Endodermal cell (in vitro differentiated cells): ENCODE data around the gene UCP2. TPM values are rescaled to one million over a fixed set of nuclear protein-coding genes. Genes with fewer than 3 reads are reported as not detected.
"Not testable (repeated sequence)": the region's sequence is repeated elsewhere in the genome, so short reads cannot be mapped to it uniquely, and the experiment has no call there.

Source experiments
- DNase-seq: peaks from one replicate; pipeline ENCODE4 v3.0.0-alpha.2; 2017
- H3K27ac ChIP-seq: 2 replicates; pipeline ENCODE4 v1.5.1; 2013; ENCODE audit warnings: mild to moderate bottlenecking, low read depth, low read length, moderate library complexity
- H3K27me3 ChIP-seq: 2 replicates; pipeline ENCODE4 v1.6.1; 2013; ENCODE audit warnings: mild to moderate bottlenecking, low read length, moderate library complexity; ENCODE audit not compliant: insufficient read depth, control insufficient read depth, poor library complexity, severe bottlenecking
- H3K36me3 ChIP-seq: 2 replicates; pipeline ENCODE4 v1.7.0; 2013; ENCODE audit warnings: mild to moderate bottlenecking, low read length, moderate library complexity; ENCODE audit not compliant: control insufficient read depth, insufficient read depth
- H3K4me1 ChIP-seq: one replicate; pipeline ENCODE4 v1.7.0; 2013; ENCODE audit warnings: low read length; ENCODE audit not compliant: control insufficient read depth, insufficient read depth
- H3K4me3 ChIP-seq: 2 replicates; pipeline ENCODE4 v1.5.1; 2013; ENCODE audit warnings: mild to moderate bottlenecking, low read length, moderate library complexity
- H3K9ac ChIP-seq: 2 replicates; pipeline ENCODE4 v1.6.1; 2013; ENCODE audit warnings: mild to moderate bottlenecking, low read length, moderate library complexity; ENCODE audit not compliant: poor library complexity, severe bottlenecking; ENCODE audit errors: extremely low read depth
- H3K9me3 ChIP-seq: 2 replicates; pipeline ENCODE4 v1.6.1; 2013; ENCODE audit warnings: mild to moderate bottlenecking, low read length, moderate library complexity; ENCODE audit not compliant: control insufficient read depth
- H3K27ac Mint-ChIP-seq: 2 replicates; pipeline ENCODE4 v1.8.0; 2020; ENCODE audit warnings: mixed read lengths
- H3K27me3 Mint-ChIP-seq: 2 replicates; pipeline ENCODE4 v1.8.0; 2021; ENCODE audit warnings: mild to moderate bottlenecking, mixed read lengths; ENCODE audit not compliant: insufficient read depth
- H3K36me3 Mint-ChIP-seq: 2 replicates; pipeline ENCODE4 v1.8.0; 2020; ENCODE audit warnings: low read depth, mixed read lengths
- H3K4me1 Mint-ChIP-seq: 2 replicates; pipeline ENCODE4 v1.8.0; 2020; ENCODE audit warnings: mixed read lengths
- H3K4me3 Mint-ChIP-seq: 2 replicates; pipeline ENCODE4 v1.8.0; 2020; ENCODE audit warnings: mild to moderate bottlenecking, moderate library complexity, mixed read lengths
- H3K9me3 Mint-ChIP-seq: 2 replicates; pipeline ENCODE4 v1.8.0; 2020; ENCODE audit warnings: mild to moderate bottlenecking, mixed read lengths
- WGBS, 2 experiments: methylation state at CpG; one replicate each; pipeline versions ENCODE4 v1.1.5 to v1.1.7; 2013; ENCODE audit warnings: missing lambda C conversion rate in 2 of 2, mixed read lengths in 1 of 2; ENCODE audit not compliant: insufficient coverage in 1 of 2, insufficient read length in 1 of 2; 5-methylcytosine and 5-hydroxymethylcytosine counted together
- total RNA-seq, 2 donors: library from RNA; stranded (reverse); fragmentation: NEBNext Ultra II Directional in 1 of 2; extraction: Animal tissue kit (Norgen Biotek cat#: 25700) in 1 of 2; gene quantifications; 2 replicates in 1 of 2; 3 replicates in 1 of 2; pipeline ENCODE4 v1.2.1, GENCODE V29; 2021
- TF ChIP-seq, protein P1 (sequence below): fragments of 200-600 bp; sonication (generic); conservative IDR thresholded peaks from 2 replicates; pipeline ENCODE4 v1.5.0; 2021; ENCODE audit warnings: antibody characterized with exemption, mild to moderate bottlenecking

The UCP2 gene
- total RNA-seq, 2 donors from 2014 or later, result 140 to 202 TPM

DNA sequence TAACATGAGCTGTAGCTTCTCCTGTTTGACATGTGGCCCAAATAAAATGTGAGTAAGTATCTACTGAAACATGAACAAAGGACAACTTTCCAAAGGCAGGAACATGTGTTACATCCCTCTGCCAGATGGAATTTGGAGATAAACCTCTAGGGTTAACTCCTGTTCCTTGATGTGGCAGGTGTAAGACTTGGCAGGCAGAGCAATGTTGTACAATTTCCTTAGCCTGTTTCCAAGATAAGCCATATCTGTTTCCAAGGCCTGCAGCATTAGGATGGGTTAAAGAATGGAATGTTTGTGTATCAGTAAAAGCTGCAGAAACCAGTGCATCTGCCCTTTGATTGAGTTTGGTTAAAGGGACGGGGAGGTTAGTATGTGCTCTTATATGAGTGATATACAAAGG lies 40.6 kb downstream of the UCP2 start:
- Histone ChIP-seq H3K4me3 (no peak overlapping the region), H3K36me3 (no peaks in the 10 kb centered on the region), H3K4me1 (no peaks in the 10 kb centered on the region), H3K27me3 (no peaks in the 10 kb centered on the region), H3K9ac (no peak overlapping the region), H3K9me3 (peaks cover 50% of the 10 kb centered on the region), H3K27ac (no peak overlapping the region)
- H3K9me3 Mint-ChIP-seq, result peaks cover 70% of the 10 kb centered on the region
- DNase-seq, result no peak
- H3K27me3 Mint-ChIP-seq, result peaks cover 8% of the 10 kb centered on the region
- no peaks in the 10 kb centered on the region for H3K4me1 Mint-ChIP-seq
- 91 to 100% methylated on average over 1 of the region's 1 CpG for WGBS, 2 experiments
- H3K27ac Mint-ChIP-seq, result no peak overlapping the region
- peaks cover 19% of the 10 kb centered on the region for H3K36me3 Mint-ChIP-seq
- H3K4me3 Mint-ChIP-seq, result no peak overlapping the region
- TF ChIP-seq, protein P1, sequence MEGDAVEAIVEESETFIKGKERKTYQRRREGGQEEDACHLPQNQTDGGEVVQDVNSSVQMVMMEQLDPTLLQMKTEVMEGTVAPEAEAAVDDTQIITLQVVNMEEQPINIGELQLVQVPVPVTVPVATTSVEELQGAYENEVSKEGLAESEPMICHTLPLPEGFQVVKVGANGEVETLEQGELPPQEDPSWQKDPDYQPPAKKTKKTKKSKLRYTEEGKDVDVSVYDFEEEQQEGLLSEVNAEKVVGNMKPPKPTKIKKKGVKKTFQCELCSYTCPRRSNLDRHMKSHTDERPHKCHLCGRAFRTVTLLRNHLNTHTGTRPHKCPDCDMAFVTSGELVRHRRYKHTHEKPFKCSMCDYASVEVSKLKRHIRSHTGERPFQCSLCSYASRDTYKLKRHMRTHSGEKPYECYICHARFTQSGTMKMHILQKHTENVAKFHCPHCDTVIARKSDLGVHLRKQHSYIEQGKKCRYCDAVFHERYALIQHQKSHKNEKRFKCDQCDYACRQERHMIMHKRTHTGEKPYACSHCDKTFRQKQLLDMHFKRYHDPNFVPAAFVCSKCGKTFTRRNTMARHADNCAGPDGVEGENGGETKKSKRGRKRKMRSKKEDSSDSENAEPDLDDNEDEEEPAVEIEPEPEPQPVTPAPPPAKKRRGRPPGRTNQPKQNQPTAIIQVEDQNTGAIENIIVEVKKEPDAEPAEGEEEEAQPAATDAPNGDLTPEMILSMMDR, result no peak

DNA sequence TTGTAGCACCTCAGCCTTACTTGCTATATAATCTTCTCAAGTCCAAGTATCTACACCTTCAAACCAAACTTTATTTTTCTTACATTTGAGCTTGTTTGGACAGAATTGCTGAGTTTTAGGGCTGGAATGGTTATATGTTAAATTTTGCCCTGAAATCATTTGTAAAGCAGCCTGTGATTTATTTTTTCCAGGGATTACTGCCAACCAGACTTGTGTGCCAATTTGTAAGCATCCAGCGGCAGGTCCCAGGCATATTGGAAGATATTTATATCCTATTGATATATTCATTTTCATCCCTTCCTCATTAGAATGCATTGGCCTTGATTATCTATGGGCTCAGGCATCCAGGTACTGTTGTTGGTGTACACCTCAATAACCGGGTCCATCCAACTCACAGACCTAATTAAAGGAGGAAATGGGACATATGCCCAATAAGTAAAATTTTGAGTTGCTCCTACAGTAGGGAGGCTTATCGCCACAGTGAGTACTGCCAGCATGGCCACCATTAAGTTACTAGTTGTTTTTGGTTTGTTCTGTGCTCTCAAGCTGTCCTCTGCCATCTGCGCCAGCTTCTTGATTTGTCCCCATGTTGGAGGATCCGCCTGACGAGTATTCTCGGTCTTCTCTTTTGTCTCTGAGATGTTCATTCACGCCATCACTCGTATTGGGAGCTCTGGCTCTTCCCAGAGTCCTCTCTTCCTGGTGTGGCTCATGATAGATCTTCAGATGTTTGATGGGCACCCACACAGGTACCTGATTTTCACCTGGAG lies 41.7 kb downstream of the UCP2 start:
- H3K9ac ChIP-seq, result no peak overlapping the region
- H3K4me3 Mint-ChIP-seq, result no peak overlapping the region
- H3K36me3 Mint-ChIP-seq, result peaks cover 20% of the 10 kb centered on the region
- 95 to 97% methylated on average over 7 to 9 of the region's 9 CpGs for WGBS, 2 experiments
- H3K4me3 ChIP-seq, result no peak overlapping the region
- TF ChIP-seq, protein P1, result no peak
- DNase-seq, result no peak
- H3K27ac Mint-ChIP-seq, result no peak overlapping the region
- peaks cover 5% of the 10 kb centered on the region for H3K27me3 Mint-ChIP-seq
- no peaks in the 10 kb centered on the region for H3K27me3 ChIP-seq
- no peaks in the 10 kb centered on the region for H3K4me1 Mint-ChIP-seq
- no peaks in the 10 kb centered on the region for H3K4me1 ChIP-seq
- peaks cover 43% of the 10 kb centered on the region for H3K9me3 ChIP-seq
- no peaks in the 10 kb centered on the region for H3K36me3 ChIP-seq
- H3K27ac ChIP-seq, result no peak overlapping the region
- peaks cover 65% of the 10 kb centered on the region for H3K9me3 Mint-ChIP-seq

- no peak for DNase-seq
- no peak overlapping the region for H3K4me3 ChIP-seq
- H3K9ac ChIP-seq, result no peak overlapping the region
- Mint-ChIP-seq H3K4me1 (no peaks in the 10 kb centered on the region), H3K4me3 (no peak overlapping the region), H3K9me3 (peaks cover 71% of the 10 kb centered on the region), H3K36me3 (peaks cover 28% of the 10 kb centered on the region), H3K27me3 (no peaks in the 10 kb centered on the region), H3K27ac (no peak overlapping the region)
- WGBS, 2 experiments, result 84 to 94% methylated on average over 4 of the region's 4 CpGs
- no peaks in the 10 kb centered on the region for H3K27me3 ChIP-seq
- TF ChIP-seq, protein P1, result no peak
- H3K4me1 ChIP-seq, result no peaks in the 10 kb centered on the region
- peaks cover 46% of the 10 kb centered on the region for H3K9me3 ChIP-seq
- peaks cover 9% of the 10 kb centered on the region for H3K36me3 ChIP-seq
- no peak overlapping the region for H3K27ac ChIP-seq
Measured at GRCh38 chr11:73939096-73939495, 43.5 kb downstream of the UCP2 start.

DNA sequence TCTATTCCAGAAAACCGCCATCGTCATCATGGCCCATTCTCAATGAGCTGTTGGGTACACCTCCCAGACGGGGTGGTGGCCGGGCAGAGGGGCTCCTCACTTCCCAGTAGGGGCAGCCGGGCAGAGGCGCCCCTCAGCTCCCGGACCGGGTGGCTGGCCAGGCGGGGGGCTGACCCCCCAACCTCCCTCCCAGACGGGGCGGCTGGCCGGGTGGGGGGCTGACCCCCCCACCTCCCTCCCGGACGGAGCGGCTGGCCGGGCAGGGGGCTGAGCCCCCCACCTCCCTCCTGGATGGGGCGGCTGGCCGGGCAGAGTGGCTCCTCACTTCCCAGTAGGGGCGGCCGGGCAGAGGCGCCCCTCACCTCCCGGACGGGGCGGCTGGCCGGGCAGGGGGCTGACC lies 46.6 kb downstream of the UCP2 start:
- H3K27me3 Mint-ChIP-seq, H3K9ac ChIP-seq, DNase-seq, H3K4me3 Mint-ChIP-seq, H3K27ac ChIP-seq, H3K27ac Mint-ChIP-seq, H3K4me3 ChIP-seq, H3K27me3 ChIP-seq, H3K4me1 Mint-ChIP-seq, H3K4me1 ChIP-seq: not testable (repeated sequence)
- H3K36me3 ChIP-seq, result peaks cover 22% of the 10 kb centered on the region
- Mint-ChIP-seq H3K9me3 (peaks cover 48% of the 10 kb centered on the region), H3K36me3 (peaks cover 43% of the 10 kb centered on the region)
- 100% methylated on average over 6 of the region's 25 CpGs; no CpG with 5 or more reads in 1 of the 2 experiments for WGBS, 2 experiments
- peaks cover 28% of the 10 kb centered on the region for H3K9me3 ChIP-seq
